Stimulated activated CD4-positive, alpha-beta T cell treated with anti-CD3 and anti-CD28 coated beads, Interleukin-2, amount 100 ng/mL, for 48 hours (primary cell): ENCODE results near the gene AP3D1.
"Not testable (repeated sequence)": the region's sequence is repeated elsewhere in the genome, so short reads cannot be mapped to it uniquely, and the experiment has no call there.

Experiments used
- DNase-seq, 2 donors: peaks; one replicate each; pipeline ENCODE4 v3.0.0-alpha.2; 2020

Gene AP3D1

GRCh38 chr19:2108251-2109016 lies 42.9 kb downstream of the AP3D1 start:
- DNase-seq, result no peak

- DNase-seq, result no peak
Measured at GRCh38 chr19:2103045-2103707, 48.2 kb downstream of the AP3D1 start.

- no peak for DNase-seq
Measured at GRCh38 chr19:2101417-2102335, 49.7 kb downstream of the AP3D1 start.

- DNase-seq, result no peak
Measured at GRCh38 chr19:2100719-2101061, 50.7 kb downstream of the AP3D1 start.

GRCh38 chr19:2099937-2100718 lies 51.2 kb downstream of the AP3D1 start:
- no peak for DNase-seq

GRCh38 chr19:2099054-2099501 lies 52.3 kb downstream of the AP3D1 start:
- no peak for DNase-seq

- DNase-seq, result no peak
Measured at GRCh38 chr19:2097886-2098327, 53.5 kb downstream of the AP3D1 start.

- no peak for DNase-seq
Measured at GRCh38 chr19:2097203-2097885, 54.0 kb downstream of the AP3D1 start.

- DNase-seq, result peak; percentile 100
Measured at GRCh38 chr19:2096480-2097202, 54.7 kb downstream of the AP3D1 start, which contains the start of gene IZUMO4. Gene IZUMO4 (plus strand): TSS chr19:2096915. CDS start chr19:2096946, 31 bp downstream.

- peak; percentile 79 to 83 for DNase-seq
Measured at GRCh38 chr19:2096034-2096479, 55.3 kb downstream of the AP3D1 start, which contains the start of gene MOB3A. Gene MOB3A (minus strand): TSS chr19:2096326. CDS start chr19:2078560, 17,766 bp downstream.

- DNase-seq, result not testable (repeated sequence)
Measured at GRCh38 chr19:2091926-2092525, 59.3 kb downstream of the AP3D1 start.

GRCh38 chr19:2089727-2090053 lies 61.7 kb downstream of the AP3D1 start:
- no peak for DNase-seq

- DNase-seq, result no peak
Measured at GRCh38 chr19:2089001-2089711, 62.2 kb downstream of the AP3D1 start.

- no peak for DNase-seq
Measured at GRCh38 chr19:2087621-2088100, 63.7 kb downstream of the AP3D1 start.

GRCh38 chr19:2086695-2087620 lies 64.4 kb downstream of the AP3D1 start:
- peak in 1 of 2 donors; percentile 47 for DNase-seq

GRCh38 chr19:2084993-2085720 lies 66.2 kb downstream of the AP3D1 start:
- DNase-seq, result peak; percentile 86 to 90

GRCh38 chr19:2083174-2083854 lies 68.1 kb downstream of the AP3D1 start:
- peak in 1 of 2 donors; percentile 53 for DNase-seq
